Immature natural killer cell (primary cell): ENCODE results near the gene S100A9. TPM values are rescaled to one million over a fixed set of nuclear protein-coding genes. Genes with fewer than 3 reads are reported as not detected.

Experiments used
- DNase-seq, 3 donors: peaks; one replicate each; pipeline ENCODE4 v3.0.0; 2022; ENCODE audit warnings: mixed read lengths in 1 of 3
- H3K27ac Mint-ChIP-seq, 6 donors: one replicate each; pipeline ENCODE4 v1.8.0; 2020; ENCODE audit warnings: mixed read lengths in 6 of 6, mild to moderate bottlenecking in 5 of 6, inconsistent platforms in 4 of 6, moderate library complexity in 3 of 6
- H3K27me3 Mint-ChIP-seq, 3 donors: one replicate each; pipeline ENCODE4 v1.8.0; 2020 to 2021; ENCODE audit warnings: low read depth in 3 of 3, mild to moderate bottlenecking in 3 of 3, mixed read lengths in 3 of 3, moderate library complexity in 3 of 3, inconsistent platforms in 1 of 3
- H3K36me3 Mint-ChIP-seq, 3 donors: one replicate each; pipeline ENCODE4 v1.8.0; 2020; ENCODE audit warnings: mixed read lengths in 3 of 3, inconsistent platforms in 2 of 3, mild to moderate bottlenecking in 2 of 3
- H3K4me1 Mint-ChIP-seq, 2 donors: one replicate each; pipeline ENCODE4 v1.8.0; 2020; ENCODE audit warnings: inconsistent platforms in 2 of 2, mild to moderate bottlenecking in 2 of 2, mixed read lengths in 2 of 2, moderate library complexity in 1 of 2
- H3K4me3 Mint-ChIP-seq, 5 donors: one replicate each; pipeline ENCODE4 v1.8.0; 2020; ENCODE audit warnings: mild to moderate bottlenecking in 5 of 5, mixed read lengths in 5 of 5, inconsistent platforms in 3 of 5, moderate library complexity in 3 of 5
- H3K9me3 Mint-ChIP-seq, 6 donors: one replicate each; pipeline ENCODE4 v1.8.0; 2020; ENCODE audit warnings: mild to moderate bottlenecking in 6 of 6, mixed read lengths in 6 of 6, inconsistent platforms in 4 of 6, moderate library complexity in 3 of 6
- polyA plus RNA-seq, 3 donors: library from polyadenylated mRNA; unstranded; fragments of 300-500 nt; fragmentation: Illumina TruSeq; gene quantifications; one replicate each; pipeline ENCODE4 v1.2.3, GENCODE V29; 2021

The S100A9 gene
- polyA plus RNA-seq, 3 donors from 2014 or later, result 38.1 to 109 (median 86.0) TPM

DNA sequence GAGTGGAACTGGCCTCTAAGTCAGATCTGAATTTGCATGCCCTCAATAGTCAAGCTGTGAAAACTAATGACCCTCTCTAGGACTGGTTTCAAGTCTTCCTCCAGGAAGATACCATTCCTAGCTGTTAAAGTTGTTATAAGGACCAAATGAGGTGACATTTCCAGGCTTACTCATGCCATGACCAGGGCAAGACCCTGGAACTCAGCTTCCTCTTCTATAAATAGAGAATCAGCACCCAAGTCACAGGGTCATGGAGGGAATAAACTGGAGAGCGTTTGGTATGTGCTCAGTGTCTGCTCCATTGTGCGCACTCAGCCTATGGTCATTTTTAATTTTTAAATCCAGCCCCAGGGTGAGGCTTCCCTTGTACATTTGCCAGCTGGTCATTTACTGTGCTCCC lies 2.5 kb downstream of the S100A9 start:
- no peak overlapping the region for H3K27ac Mint-ChIP-seq
- DNase-seq, result no peak
- H3K4me1 Mint-ChIP-seq, result peaks cover 0 to 4% of the 10 kb centered on the region in 2 donors
- H3K9me3 Mint-ChIP-seq, result no peaks in the 10 kb centered on the region
- peaks cover 2 to 9% (median 4%) of the 10 kb centered on the region in 3 donors for H3K27me3 Mint-ChIP-seq
- peaks cover 0 to 3% (median 0%) of the 10 kb centered on the region in 3 donors for H3K36me3 Mint-ChIP-seq
- no peak overlapping the region for H3K4me3 Mint-ChIP-seq

DNA sequence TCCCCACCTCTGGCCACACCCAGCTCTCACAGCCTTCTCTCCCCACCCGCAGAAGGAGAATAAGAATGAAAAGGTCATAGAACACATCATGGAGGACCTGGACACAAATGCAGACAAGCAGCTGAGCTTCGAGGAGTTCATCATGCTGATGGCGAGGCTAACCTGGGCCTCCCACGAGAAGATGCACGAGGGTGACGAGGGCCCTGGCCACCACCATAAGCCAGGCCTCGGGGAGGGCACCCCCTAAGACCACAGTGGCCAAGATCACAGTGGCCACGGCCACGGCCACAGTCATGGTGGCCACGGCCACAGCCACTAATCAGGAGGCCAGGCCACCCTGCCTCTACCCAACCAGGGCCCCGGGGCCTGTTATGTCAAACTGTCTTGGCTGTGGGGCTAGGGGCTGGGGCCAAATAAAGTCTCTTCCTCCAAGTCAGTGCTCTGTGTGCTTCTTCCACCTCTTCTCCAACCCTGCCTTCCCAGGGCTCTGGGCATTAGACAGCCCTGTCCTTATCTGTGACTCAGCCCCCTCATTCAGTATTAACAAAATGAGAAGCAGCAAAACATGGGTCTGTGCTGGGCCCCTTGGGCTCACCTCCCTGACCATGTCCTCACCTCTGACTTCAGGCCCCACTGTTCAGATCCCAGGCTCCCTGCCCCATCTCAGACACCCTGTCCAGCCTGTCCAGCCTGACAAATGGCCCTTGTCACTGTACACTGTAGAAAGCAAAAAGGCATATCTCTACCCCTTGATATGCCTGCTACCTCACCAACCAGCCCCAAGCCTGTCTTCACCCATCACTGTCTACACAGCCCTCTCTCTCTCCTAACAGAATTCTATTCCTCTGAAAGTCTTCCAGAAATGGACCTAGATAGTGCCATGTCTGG lies 3.2 kb downstream of the S100A9 start:
- Mint-ChIP-seq H3K4me1 (peaks cover 0 to 4% of the 10 kb centered on the region in 2 donors), H3K9me3 (no peaks in the 10 kb centered on the region), H3K27me3 (peaks cover 2 to 9% (median 4%) of the 10 kb centered on the region in 3 donors), H3K27ac (no peak overlapping the region), H3K4me3 (no peak overlapping the region), H3K36me3 (peaks cover 0 to 3% (median 0%) of the 10 kb centered on the region in 3 donors)
- DNase-seq, result no peak

DNA sequence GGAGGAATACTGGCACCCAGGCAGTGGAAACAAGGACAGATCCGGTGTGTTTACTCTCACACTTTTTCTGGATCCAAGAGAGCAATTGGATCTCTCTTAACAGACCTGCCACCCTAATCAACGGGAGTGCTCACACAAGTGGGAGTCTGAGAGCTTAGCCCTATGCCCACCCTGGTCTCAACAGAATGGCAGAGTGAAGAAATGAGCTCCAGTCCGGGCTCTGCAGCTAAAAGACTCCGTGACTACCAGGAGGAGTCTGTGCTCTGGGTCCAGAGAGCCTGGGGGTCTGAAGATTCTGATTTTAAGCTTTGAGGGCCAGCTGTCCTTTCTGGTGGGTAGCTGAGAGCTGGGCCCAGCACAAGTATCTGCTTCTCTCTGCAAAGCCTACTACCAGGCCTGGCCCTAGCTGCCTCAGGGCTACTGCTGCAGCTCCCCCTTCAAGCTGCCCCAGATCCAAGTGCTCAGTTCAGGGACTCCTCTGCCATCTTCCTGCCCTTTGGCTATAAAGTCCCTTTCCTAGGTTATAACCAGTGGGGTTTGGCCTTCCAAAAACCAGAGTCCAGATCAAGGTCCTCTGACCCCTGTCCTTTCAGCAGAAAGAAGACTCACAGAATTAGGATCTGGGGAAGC lies 3.9 kb downstream of the S100A9 start:
- Mint-ChIP-seq H3K4me3 (no peak overlapping the region), H3K27me3 (peaks cover 2 to 10% (median 4%) of the 10 kb centered on the region in 3 donors), H3K27ac (no peak overlapping the region), H3K9me3 (no peaks in the 10 kb centered on the region), H3K36me3 (peaks cover 0 to 3% (median 0%) of the 10 kb centered on the region in 3 donors), H3K4me1 (peaks cover 0 to 4% of the 10 kb centered on the region in 2 donors)
- DNase-seq, result no peak

- Mint-ChIP-seq H3K9me3 (no peaks in the 10 kb centered on the region), H3K27ac (no peak overlapping the region), H3K36me3 (peaks cover 0 to 3% (median 0%) of the 10 kb centered on the region in 3 donors), H3K4me1 (peaks cover 0 to 4% of the 10 kb centered on the region in 2 donors), H3K4me3 (no peak overlapping the region), H3K27me3 (peaks cover 2 to 9% (median 4%) of the 10 kb centered on the region in 3 donors)
- DNase-seq, result no peak
Observed at GRCh38 chr1:153362187-153362775, 4.6 kb downstream of the S100A9 start.

DNA sequence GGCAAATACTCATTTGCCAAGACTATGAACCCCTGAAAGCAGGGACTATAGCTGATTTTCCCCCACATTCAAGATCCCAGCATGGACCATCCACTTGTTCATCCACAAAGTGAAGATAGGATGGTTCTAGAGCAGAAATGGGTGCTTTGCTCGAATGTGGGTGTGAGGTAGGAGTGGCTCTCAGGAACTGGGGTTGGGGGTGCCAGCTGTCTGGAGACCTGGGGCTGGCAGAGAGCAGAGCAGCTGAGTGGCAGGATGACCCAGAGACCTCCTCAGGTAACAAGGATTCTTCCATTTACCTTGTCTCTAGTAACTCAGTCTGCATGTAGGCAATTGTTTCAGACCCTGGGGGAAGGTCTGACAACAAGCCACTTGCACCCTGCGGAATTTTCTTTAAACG lies 6.0 kb downstream of the S100A9 start:
- Mint-ChIP-seq H3K36me3 (peaks cover 0 to 3% (median 0%) of the 10 kb centered on the region in 3 donors), H3K9me3 (no peaks in the 10 kb centered on the region), H3K4me3 (no peak overlapping the region), H3K4me1 (no peaks in the 10 kb centered on the region), H3K27ac (no peak overlapping the region), H3K27me3 (peaks cover 2 to 9% (median 4%) of the 10 kb centered on the region in 3 donors)
- DNase-seq, result no peak

GRCh38 chr1:153364156-153364555 lies 6.5 kb downstream of the S100A9 start:
- no peak for DNase-seq
- peaks cover 2 to 9% (median 4%) of the 10 kb centered on the region in 3 donors for H3K27me3 Mint-ChIP-seq
- H3K27ac Mint-ChIP-seq, result no peak overlapping the region
- no peaks in the 10 kb centered on the region for H3K9me3 Mint-ChIP-seq
- no peak overlapping the region for H3K4me3 Mint-ChIP-seq
- H3K36me3 Mint-ChIP-seq, result peaks cover 0 to 3% (median 0%) of the 10 kb centered on the region in 3 donors
- H3K4me1 Mint-ChIP-seq, result no peaks in the 10 kb centered on the region

GRCh38 chr1:153364766-153365666 lies 7.4 kb downstream of the S100A9 start:
- Mint-ChIP-seq H3K27me3 (peaks cover 4 to 9% (median 4%) of the 10 kb centered on the region in 3 donors), H3K4me3 (no peak overlapping the region), H3K27ac (no peak overlapping the region), H3K9me3 (no peaks in the 10 kb centered on the region), H3K4me1 (no peaks in the 10 kb centered on the region), H3K36me3 (peaks cover 0 to 3% (median 0%) of the 10 kb centered on the region in 3 donors)
- DNase-seq, result no peak

DNA sequence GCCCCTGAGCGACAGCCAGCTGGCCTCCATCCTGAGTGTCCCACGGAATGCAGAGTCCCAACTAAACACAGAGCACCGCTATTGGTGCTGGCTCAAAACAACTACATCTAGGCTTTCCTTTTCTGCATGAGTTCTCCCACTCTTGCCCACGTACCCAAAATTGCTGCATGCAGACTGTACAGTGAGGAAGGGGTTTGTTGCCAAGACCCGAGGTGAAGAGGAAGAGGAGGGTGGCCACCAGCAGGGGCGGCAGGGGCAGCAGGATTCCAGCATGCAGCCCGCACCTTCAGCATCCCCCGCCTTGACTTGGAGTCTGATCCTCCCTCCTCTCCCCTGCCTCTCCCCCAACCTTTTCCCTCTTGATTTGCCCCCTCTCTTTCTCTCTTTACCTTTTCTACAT lies 8.0 kb downstream of the S100A9 start:
- DNase-seq, result no peak
- no peaks in the 10 kb centered on the region for H3K9me3 Mint-ChIP-seq
- H3K36me3 Mint-ChIP-seq, result peaks cover 0 to 3% (median 0%) of the 10 kb centered on the region in 3 donors
- H3K27me3 Mint-ChIP-seq, result peaks cover 4 to 10% (median 4%) of the 10 kb centered on the region in 3 donors
- H3K4me1 Mint-ChIP-seq, result no peaks in the 10 kb centered on the region
- H3K4me3 Mint-ChIP-seq, result no peak overlapping the region
- no peak overlapping the region for H3K27ac Mint-ChIP-seq

- Mint-ChIP-seq H3K27me3 (peaks cover 4 to 10% (median 4%) of the 10 kb centered on the region in 3 donors), H3K9me3 (no peaks in the 10 kb centered on the region), H3K27ac (peak overlapping the region in 1 of 6 donors; percentile 4), H3K4me1 (no peaks in the 10 kb centered on the region), H3K36me3 (peaks cover 0 to 3% (median 0%) of the 10 kb centered on the region in 3 donors), H3K4me3 (no peak overlapping the region)
- no peak for DNase-seq
Observed at GRCh38 chr1:153366261-153366660, 8.6 kb downstream of the S100A9 start.

DNA sequence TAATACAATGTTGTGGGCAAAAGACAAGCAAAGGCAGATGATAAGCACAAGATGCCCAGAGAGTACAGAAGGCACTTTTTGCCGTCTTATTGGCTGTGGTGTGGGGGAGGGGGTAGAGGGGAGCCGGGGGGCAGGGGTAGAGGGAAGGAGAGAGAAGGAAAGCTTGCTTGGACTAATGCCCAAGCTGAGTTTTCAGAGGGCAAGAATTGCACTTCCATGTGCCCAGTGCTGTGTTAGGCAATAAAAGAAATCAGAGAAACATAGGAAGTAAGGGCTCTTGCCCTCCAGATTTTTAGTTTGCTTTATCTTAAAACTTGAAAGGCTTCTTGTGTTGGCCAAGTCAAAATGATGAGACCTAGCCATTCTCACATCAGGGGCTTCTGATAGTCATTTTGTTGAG lies 9.4 kb downstream of the S100A9 start:
- H3K36me3 Mint-ChIP-seq, result peaks cover 0 to 3% (median 0%) of the 10 kb centered on the region in 3 donors
- no peak overlapping the region for H3K4me3 Mint-ChIP-seq
- H3K9me3 Mint-ChIP-seq, result no peaks in the 10 kb centered on the region
- H3K4me1 Mint-ChIP-seq, result no peaks in the 10 kb centered on the region
- no peak for DNase-seq
- H3K27me3 Mint-ChIP-seq, result peaks cover 4 to 10% (median 4%) of the 10 kb centered on the region in 3 donors
- no peak overlapping the region for H3K27ac Mint-ChIP-seq

DNA sequence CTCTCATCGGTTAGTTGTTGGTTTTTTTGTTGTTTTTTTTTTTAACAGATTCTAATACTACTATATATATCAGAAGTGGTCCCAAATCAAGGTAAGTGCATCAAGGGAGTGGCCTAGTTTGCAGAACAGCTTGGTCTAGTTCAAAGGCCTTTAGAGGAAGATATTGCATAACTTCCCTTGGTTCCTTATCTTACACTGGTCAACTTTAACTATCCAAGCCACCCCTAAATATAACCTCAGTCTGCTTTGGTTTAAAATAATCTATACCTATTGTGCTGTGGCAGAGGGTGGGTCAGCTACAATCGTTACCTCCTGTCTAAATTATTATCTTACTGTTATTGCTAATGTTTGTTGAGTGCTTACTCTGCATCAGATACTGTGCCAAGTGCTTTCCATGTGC lies 10.8 kb downstream of the S100A9 start:
- Mint-ChIP-seq H3K27me3 (peaks cover 2 to 10% (median 4%) of the 10 kb centered on the region in 3 donors), H3K9me3 (no peaks in the 10 kb centered on the region), H3K36me3 (no peaks in the 10 kb centered on the region), H3K4me1 (no peaks in the 10 kb centered on the region), H3K4me3 (no peak overlapping the region), H3K27ac (no peak overlapping the region)
- no peak for DNase-seq

GRCh38 chr1:153370146-153370545 lies 12.5 kb downstream of the S100A9 start:
- peaks cover 0 to 8% (median 1%) of the 10 kb centered on the region in 3 donors for H3K27me3 Mint-ChIP-seq
- no peaks in the 10 kb centered on the region for H3K9me3 Mint-ChIP-seq
- DNase-seq, result no peak
- no peak overlapping the region for H3K4me3 Mint-ChIP-seq
- no peaks in the 10 kb centered on the region for H3K36me3 Mint-ChIP-seq
- H3K27ac Mint-ChIP-seq, result no peak overlapping the region
- H3K4me1 Mint-ChIP-seq, result no peaks in the 10 kb centered on the region

- Mint-ChIP-seq H3K36me3 (no peaks in the 10 kb centered on the region), H3K4me1 (no peaks in the 10 kb centered on the region), H3K4me3 (no peak overlapping the region), H3K9me3 (no peaks in the 10 kb centered on the region), H3K27me3 (peaks cover 0 to 8% (median 1%) of the 10 kb centered on the region in 3 donors), H3K27ac (no peak overlapping the region)
- no peak for DNase-seq
Observed at GRCh38 chr1:153371231-153371630, 13.6 kb downstream of the S100A9 start.
